GM19035 (cell line): ENCODE results near the gene PRELID1.
A peak's percentile ranks its signal among the peaks of the same experiment; 100 is the strongest.
"Not testable (repeated sequence)": the region's sequence is repeated elsewhere in the genome, so short reads cannot be mapped to it uniquely, and the experiment has no call there.

Source experiments
- ATAC-seq: cut with Tn5 transposase; IDR thresholded peaks from one replicate; pipeline ENCODE4 v1.9.1; 2021; ENCODE audit not compliant: unreplicated experiment

PRELID1 gene, protein sequence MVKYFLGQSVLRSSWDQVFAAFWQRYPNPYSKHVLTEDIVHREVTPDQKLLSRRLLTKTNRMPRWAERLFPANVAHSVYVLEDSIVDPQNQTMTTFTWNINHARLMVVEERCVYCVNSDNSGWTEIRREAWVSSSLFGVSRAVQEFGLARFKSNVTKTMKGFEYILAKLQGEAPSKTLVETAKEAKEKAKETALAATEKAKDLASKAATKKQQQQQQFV

GRCh38 chr5:177303121-177303924, at the start of gene PRELID1, which contains the start of gene RAB24:
Gene PRELID1, plus strand, starts transcription at chr5:177303799. Its CDS starts 187 bp downstream, at chr5:177303986.
Gene RAB24, minus strand, starts transcription at chr5:177303719. Its CDS starts 431 bp downstream, at chr5:177303288.
- ATAC-seq = peak; percentile 75

DNA sequence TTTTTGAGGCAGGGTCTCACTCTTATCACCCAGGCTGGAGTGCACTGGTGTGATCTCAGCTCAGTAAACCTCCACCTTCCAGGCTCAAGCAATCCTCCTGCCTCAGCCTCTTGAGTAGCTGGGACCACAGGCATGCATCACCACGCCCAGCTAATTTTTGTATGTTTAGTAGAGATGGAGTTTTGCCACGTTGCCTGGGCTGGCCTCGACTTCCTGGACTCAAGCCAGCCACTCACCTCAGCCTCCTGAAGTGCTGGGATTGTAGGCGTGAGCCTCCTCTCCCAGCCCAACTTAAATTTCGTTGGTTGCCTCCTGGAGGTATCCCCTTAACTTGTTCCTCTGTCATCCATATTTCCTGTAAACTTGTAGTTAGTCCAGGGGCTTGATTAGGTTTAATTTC, 47.3 kb upstream of the PRELID1 start:
- no peak for ATAC-seq

- not testable (repeated sequence) for ATAC-seq
Measured at GRCh38 chr5:177258711-177259110, 44.9 kb upstream of the PRELID1 start.

DNA sequence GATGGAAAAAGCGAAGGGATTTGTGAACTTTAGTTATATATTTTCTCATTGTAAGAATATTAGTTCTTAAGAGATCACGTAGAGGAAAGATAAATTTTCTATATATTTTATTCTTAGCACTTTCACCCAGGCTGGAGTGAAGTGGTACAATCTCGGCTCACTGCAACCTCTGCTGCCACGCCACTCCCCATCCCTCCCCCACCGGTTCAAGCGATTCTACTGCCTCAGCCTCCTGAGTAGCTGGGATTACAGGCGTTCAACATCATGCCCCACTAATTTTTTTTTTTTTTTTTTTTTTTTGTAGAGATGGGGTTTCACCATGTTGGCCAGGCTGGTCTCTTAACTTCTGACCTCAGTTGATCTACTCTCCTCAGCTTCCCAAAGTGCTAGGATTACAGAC, 42.6 kb upstream of the PRELID1 start:
- ATAC-seq = no peak

GRCh38 chr5:177261510-177261909, 42.1 kb upstream of the PRELID1 start:
- no peak for ATAC-seq

GRCh38 chr5:177264178-177264577, 39.4 kb upstream of the PRELID1 start:
- ATAC-seq = no peak

DNA sequence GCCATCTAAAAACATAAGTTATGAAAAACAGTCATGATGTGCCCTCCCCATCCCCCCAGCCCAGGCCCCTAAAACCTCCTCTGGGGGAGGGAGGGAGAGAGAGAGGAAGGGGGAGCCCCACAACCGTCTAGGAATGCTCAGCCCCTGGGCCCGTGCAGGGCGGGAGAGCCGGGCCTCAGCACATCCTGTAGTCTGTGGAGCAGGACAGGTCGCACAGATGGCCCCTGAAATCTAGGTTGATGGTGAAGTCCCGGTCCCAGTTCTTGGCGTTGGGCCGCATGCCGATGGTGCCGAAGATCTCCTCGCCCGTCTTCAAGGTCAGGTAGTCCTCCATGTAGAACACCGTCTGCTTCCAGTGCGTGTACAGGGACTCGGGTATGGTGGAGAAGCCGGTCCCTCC, 38.2 kb upstream of the PRELID1 start:
- no peak for ATAC-seq

DNA sequence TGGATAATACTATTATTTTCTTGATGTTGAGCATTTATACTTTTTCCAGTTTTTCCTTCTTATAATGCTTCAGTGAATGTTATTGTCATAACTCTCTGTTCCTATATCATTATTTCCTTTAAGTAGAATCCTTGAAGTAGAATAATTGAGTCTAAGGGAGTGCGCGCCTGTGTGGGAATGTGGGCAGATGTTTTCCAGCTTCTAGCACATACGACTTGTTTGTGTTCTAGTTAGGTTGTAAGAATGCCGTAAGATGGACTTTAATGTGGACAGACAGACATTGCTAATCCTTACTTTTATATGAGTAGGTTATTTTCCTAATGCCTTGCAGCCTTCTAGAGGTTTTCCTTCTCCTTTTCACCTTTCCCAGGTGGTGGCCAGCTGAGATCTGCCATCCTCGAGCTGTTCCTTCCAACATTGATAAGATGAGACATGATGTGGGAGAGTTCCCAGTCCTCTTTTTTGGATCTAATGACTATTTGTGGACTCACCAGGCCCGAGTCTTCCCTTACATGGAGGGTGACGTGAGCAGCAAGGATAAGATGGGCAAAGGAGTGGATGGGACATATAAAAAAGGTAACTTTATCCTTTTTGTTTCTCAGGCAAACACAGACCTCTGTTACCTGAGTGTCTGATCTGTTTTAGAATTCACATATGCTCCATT, 34.2 kb upstream of the PRELID1 start:
- no peak for ATAC-seq

- ATAC-seq = no peak
Measured at GRCh38 chr5:177269976-177270375, 33.6 kb upstream of the PRELID1 start.

- ATAC-seq = no peak
Measured at GRCh38 chr5:177270653-177271052, 32.9 kb upstream of the PRELID1 start.

GRCh38 chr5:177271113-177271512, 32.5 kb upstream of the PRELID1 start:
- no peak for ATAC-seq

- no peak for ATAC-seq
Measured at GRCh38 chr5:177275883-177276282, 27.7 kb upstream of the PRELID1 start.

DNA sequence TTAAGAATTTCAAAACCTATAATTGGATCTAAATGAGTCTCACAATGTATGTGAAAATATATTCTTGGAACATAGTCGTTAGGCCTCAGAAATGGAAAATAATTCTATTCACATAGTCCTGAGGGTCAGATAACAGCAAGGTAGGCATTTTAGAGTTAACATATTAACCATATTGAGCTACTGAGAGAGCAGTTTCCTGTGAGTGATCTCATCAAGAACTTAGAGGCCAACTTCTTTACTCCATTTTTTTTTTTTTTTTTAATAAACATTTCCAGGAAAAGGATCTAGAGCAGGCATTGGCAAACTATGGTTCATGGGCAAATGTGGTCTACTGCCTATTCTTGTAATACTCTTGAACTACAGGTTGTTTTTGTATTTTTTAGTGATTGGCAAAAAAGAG, 26.7 kb upstream of the PRELID1 start:
- no peak for ATAC-seq

- no peak for ATAC-seq
Measured at GRCh38 chr5:177288191-177288590, 15.4 kb upstream of the PRELID1 start.

DNA sequence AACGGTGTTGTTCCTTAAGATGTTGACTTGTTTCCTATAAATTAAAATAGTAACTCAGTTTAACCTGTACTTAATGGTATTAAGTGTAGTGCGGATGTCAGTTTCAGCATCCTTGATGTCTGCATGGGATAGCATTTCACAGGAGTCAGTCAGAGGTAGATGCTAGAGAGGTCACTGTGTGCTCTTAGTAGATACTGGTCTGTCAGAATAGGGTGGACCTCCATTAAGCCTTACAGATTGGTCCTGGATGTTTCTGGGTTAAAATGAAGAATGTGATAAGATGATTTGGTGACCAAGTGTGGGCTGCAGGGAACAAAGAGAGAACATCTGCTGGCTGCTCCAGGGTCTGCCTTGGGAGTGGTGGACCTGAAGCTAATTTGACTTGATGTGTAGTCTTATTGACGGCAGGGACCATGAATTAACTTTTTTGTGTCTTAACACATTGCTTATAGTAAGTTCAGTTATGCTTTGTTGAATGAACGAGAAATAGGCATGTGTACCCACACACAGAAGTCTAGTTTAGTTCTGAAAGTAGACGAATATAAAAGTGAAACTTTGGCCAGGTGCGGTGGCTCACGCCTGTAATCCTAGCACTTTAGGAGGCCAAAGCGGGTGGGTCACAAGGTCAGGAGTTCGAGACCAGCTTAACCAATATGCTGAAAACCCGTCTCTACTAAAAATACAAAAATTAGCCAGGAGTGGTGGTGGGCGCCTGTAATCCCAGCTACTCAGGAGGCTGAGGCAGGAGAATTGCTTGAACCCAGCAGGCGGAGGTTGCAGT, 12.6 kb upstream of the PRELID1 start:
- ATAC-seq = no peak

DNA sequence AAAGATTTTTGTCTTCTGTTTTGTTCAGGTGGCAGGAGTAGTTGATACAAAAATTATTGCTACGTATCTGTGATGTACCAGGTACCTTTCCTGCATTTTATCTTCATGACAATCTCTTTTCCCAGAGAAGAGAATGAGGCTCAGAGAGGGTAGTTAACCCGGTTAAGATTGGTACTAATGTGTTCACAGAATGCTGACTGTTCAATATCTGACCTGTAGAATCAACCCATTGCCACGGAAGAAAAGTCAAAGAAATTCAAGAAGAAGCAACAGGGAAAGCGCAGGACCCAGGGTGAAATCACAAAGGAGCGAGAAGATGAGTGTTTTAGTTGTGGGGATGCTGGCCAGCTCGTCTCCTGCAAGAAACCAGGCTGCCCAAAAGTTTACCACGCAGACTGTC, 11.9 kb upstream of the PRELID1 start:
- ATAC-seq = no peak

DNA sequence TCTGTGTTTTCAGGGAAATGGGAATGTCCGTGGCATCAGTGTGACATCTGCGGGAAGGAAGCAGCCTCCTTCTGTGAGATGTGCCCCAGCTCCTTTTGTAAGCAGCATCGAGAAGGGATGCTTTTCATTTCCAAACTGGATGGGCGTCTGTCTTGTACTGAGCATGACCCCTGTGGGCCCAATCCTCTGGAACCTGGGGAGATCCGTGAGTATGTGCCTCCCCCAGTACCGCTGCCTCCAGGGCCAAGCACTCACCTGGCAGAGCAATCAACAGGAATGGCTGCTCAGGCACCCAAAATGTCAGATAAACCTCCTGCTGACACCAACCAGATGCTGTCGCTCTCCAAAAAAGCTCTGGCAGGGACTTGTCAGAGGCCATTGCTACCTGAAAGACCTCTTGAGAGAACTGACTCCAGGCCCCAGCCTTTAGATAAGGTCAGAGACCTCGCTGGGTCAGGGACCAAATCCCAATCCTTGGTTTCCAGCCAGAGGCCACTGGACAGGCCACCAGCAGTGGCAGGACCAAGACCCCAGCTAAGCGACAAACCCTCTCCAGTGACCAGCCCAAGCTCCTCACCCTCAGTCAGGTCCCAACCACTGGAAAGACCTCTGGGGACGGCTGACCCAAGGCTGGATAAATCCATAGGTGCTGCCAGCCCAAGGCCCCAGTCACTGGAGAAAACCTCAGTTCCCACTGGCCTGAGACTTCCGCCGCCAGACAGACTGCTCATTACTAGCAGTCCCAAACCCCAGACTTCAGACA, 9.6 kb upstream of the PRELID1 start:
- no peak for ATAC-seq

DNA sequence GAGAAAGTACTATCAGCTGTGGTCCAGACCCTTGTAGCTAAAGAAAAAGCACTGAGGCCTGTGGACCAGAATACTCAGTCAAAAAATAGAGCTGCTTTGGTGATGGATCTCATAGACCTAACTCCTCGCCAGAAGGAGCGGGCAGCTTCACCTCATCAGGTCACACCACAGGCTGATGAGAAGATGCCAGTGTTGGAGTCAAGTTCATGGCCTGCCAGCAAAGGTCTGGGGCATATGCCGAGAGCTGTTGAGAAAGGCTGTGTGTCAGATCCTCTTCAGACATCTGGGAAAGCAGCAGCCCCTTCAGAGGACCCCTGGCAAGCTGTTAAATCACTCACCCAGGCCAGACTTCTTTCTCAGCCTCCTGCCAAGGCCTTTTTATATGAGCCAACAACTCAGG, 9.0 kb upstream of the PRELID1 start:
- no peak for ATAC-seq

GRCh38 chr5:177295924-177296323, 7.7 kb upstream of the PRELID1 start:
- no peak for ATAC-seq

- ATAC-seq = no peak
Measured at GRCh38 chr5:177296581-177296980, 7.0 kb upstream of the PRELID1 start.
